ENCODE data around the gene COPRS.

Gene COPRS

GRCh38 chr17:31858642-31859486 is at the start of gene COPRS:
Gene COPRS (minus strand): TSS chr17:31859244. CDS start chr17:31859199, 45 bp downstream.
- DNase-seq: peak in 13 of 14 donors; percentile 62 to 93 (median 77)

- DNase-seq: no peak
These were observed 49.3 kb upstream of the COPRS start for GRCh38 chr17:31908386-31908785.

GRCh38 chr17:31907342-31907962 is 48.4 kb upstream of the COPRS start:
- peak in 1 of 14 donors; percentile 7 for DNase-seq

GRCh38 chr17:31903401-31903800 is 44.4 kb upstream of the COPRS start:
- no peak for DNase-seq

- no peak for DNase-seq
These were observed 43.6 kb upstream of the COPRS start for GRCh38 chr17:31902693-31903092.

GRCh38 chr17:31900877-31901276 is 41.8 kb upstream of the COPRS start:
- DNase-seq: no peak

GRCh38 chr17:31888124-31888523 is 29.1 kb upstream of the COPRS start:
- DNase-seq: peak in 2 of 14 donors; percentile 5

- no peak for DNase-seq
These were observed 23.5 kb upstream of the COPRS start for GRCh38 chr17:31882571-31882970.

- DNase-seq: no peak
These were observed 21.3 kb upstream of the COPRS start for GRCh38 chr17:31880311-31880710.

GRCh38 chr17:31878703-31879073 is 19.6 kb upstream of the COPRS start:
- DNase-seq: no peak

GRCh38 chr17:31877911-31878702 is 19.1 kb upstream of the COPRS start:
- DNase-seq: no peak

- no peak for DNase-seq
These were observed 18.3 kb upstream of the COPRS start for GRCh38 chr17:31877341-31877740.

GRCh38 chr17:31875081-31875480 is 16.0 kb upstream of the COPRS start:
- DNase-seq: no peak

GRCh38 chr17:31869797-31870568 is 10.9 kb upstream of the COPRS start:
- DNase-seq: no peak

- no peak for DNase-seq
These were observed 10.0 kb upstream of the COPRS start for GRCh38 chr17:31869031-31869430.

- no peak for DNase-seq
These were observed 504 bp upstream of the COPRS start for GRCh38 chr17:31859487-31860008.

GRCh38 chr17:31857920-31858641 is 963 bp downstream of the COPRS start:
- DNase-seq: peak in 2 of 14 donors; percentile 9 to 35

GRCh38 chr17:31856750-31857149 is 2.3 kb downstream of the COPRS start:
- no peak for DNase-seq

GRCh38 chr17:31854672-31855071 is 4.4 kb downstream of the COPRS start:
- DNase-seq: no peak

GRCh38 chr17:31853911-31854470 is 5.1 kb downstream of the COPRS start:
- no peak for DNase-seq

GRCh38 chr17:31845291-31845690 is 13.8 kb downstream of the COPRS start:
- DNase-seq: no peak

Data from C1 segment of cervical spinal cord (tissue), 14 donors.